KOPT-K1 (cell line): ENCODE results near the gene GORAB.
A peak's percentile ranks its signal among the peaks of the same experiment; 100 is the strongest.

Experiments used
- H3K27ac ChIP-seq: fragments of 200-600 bp; sonication (generic); 2 replicates; pipeline ENCODE4 v1.5.1; 2016; ENCODE audit warnings: antibody characterized with exemption, mild to moderate bottlenecking, low read depth, low read length; ENCODE audit not compliant: poor library complexity, severe bottlenecking
- H3K36me3 ChIP-seq: fragments of 200-600 bp; sonication (generic); 2 replicates; pipeline ENCODE4 v1.5.1; 2017; ENCODE audit warnings: antibody characterized with exemption, mild to moderate bottlenecking, low read length, moderate library complexity; ENCODE audit not compliant: insufficient read depth
- H3K9me3 ChIP-seq: fragments of 200-600 bp; sonication (generic); 2 replicates; pipeline ENCODE4 v1.5.1; 2017; ENCODE audit warnings: antibody characterized with exemption, low read length, mild to moderate bottlenecking; ENCODE audit not compliant: insufficient read depth, poor library complexity, severe bottlenecking

Gene GORAB, protein sequence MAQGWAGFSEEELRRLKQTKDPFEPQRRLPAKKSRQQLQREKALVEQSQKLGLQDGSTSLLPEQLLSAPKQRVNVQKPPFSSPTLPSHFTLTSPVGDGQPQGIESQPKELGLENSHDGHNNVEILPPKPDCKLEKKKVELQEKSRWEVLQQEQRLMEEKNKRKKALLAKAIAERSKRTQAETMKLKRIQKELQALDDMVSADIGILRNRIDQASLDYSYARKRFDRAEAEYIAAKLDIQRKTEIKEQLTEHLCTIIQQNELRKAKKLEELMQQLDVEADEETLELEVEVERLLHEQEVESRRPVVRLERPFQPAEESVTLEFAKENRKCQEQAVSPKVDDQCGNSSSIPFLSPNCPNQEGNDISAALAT

DNA sequence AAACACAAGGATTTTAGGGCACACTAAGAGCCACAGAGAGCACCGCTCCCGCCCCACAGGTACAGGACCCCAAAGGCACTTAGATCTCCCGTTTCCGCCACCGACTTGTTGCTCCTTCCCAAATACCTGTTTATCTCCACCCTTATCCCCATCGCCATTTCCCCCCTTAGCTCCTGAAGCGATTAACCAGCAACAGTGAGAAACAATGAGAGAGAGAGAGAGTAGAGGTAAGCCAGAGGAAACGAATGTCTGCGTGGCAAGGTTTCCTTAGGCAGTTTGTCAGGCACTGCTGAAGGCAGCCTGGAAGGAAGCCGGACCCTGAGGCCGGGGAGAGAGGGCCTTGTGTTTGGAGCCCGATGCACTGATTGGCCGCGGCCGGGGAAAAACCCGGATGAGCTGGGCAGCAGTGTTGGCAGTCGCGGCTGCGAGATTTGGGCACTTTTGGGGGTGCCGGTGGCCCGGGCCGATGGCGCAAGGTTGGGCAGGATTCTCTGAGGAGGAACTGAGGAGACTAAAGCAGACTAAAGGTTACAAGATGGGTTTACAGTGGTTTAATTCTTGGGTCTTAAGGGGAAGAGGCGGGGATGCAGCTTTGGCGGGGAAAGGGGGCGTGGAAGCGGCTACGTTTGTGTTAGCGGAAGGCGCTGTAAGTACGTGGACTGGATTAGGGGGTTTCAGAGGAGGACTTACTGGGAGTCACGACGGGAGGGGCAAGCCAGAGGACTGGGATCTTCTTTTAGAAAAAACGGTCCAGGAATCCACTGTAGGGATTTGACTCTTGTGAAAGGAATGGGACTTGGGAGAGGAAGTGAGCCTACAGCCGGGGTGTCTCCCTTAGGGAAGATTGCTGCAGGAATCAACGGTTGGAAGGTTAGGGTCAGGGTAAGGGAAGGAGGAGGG is at the start of gene GORAB:
TSS of gene GORAB (plus strand) at position 409 of the 900 bp plus-strand sequence. CDS start at position 467, 58 bp downstream.
- no peaks in the 10 kb centered on the region for H3K9me3 ChIP-seq
- peak within 1 kb of the TSS; percentile 83 for H3K27ac ChIP-seq
- H3K36me3 ChIP-seq, result peaks cover 15% of the 10 kb centered on the region

DNA sequence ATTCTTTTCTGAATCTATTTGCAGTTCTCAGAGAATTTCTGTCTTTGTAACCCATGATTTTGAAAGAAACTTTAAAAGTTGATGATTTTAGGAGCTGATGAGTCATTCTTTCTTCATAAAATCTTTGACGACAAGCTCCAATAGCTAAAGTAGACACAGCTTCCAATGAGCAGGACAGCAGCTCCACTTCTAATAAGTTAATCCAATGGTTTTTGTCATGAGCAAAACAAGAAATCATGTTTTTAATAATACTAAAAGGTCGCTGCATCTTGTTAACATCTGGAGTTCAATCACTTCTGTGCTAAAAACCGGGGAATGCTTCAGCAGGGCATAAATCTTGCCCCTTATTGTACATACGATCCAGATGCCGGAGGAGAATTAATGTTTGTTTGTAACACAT is 48.9 kb upstream of the GORAB start:
- Histone ChIP-seq H3K36me3 (no peaks in the 10 kb centered on the region), H3K27ac (no peak overlapping the region), H3K9me3 (no peaks in the 10 kb centered on the region)

DNA sequence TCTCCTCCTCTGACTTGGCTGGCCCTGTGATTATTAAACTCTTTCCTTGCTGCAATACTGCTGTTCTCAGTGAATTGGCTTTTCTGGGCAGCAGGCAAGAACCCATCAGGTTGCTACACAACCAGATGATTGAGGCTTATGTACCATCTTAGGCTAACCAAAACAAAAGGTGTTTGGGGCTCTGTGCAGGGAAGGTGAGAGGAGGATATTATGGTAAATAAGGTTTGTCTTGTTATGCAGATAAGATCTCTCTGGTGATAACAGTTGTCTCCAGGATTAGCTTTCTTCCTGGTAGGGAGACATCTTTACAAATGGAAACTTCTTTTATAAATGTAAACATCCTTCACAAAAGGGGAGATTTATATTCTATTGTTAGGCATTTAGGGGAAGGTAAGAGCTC is 44.5 kb upstream of the GORAB start:
- Histone ChIP-seq H3K27ac (no peak overlapping the region), H3K9me3 (no peaks in the 10 kb centered on the region), H3K36me3 (no peaks in the 10 kb centered on the region)

DNA sequence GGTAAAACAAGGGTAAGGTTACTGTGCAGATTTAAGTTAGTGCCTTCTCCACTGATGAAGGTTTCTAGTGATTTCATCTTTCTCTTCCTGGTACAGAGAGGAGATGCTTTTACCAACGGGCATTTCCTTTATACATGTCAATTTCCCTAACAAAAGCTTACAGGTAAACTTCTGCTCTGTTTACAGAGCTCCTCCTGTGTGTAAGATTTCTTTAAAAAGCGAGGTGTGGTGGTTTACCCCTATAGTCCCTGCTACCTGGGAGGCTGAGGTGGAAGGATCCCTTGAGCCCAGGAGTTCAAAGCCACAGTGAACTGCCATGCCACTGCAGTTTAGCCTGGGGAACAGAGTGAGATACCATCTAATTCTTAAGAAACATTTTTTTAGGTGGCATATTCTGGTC is 40.7 kb upstream of the GORAB start:
- Histone ChIP-seq H3K27ac (no peak overlapping the region), H3K36me3 (no peaks in the 10 kb centered on the region), H3K9me3 (no peaks in the 10 kb centered on the region)

DNA sequence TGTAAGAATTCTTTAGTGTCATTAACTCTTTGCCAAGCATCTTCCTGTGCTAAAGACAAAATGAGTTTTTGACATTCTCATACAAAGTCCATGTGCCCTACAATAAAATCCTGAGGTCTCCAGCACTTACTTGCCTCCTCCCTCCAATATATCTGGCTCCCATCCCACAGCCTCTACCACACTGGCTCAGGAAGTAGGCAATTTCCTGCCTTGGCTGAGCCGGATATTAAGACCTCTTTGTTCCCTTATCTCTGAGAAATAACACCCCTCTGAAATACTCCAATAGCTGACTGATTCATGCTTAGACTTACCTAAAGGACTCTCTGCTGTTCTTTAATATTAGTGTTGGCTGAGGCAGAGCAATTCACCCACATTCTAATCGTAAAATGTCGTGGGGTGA is 37.6 kb upstream of the GORAB start:
- peak overlapping the region; percentile 15 for H3K27ac ChIP-seq
- no peaks in the 10 kb centered on the region for H3K36me3 ChIP-seq
- H3K9me3 ChIP-seq, result no peaks in the 10 kb centered on the region

DNA sequence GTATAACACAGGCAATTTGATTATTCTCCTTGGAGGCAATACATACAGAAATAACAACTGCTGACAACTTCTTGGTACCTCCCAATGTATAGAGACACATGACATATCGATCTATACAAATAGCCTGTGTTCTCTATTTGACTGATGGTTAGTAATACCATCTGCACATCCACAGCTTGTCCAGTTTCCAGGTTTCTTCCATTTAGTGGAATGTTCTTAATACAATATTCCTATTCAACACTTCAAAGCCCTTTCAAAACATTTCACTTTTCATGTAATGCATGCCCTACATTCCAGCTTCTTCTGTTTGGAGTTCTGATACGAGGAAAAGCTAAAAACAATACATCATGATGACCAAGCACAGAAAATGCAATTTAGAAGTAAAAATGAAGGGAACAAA is 37.0 kb upstream of the GORAB start:
- no peaks in the 10 kb centered on the region for H3K36me3 ChIP-seq
- peak overlapping the region; percentile 15 for H3K27ac ChIP-seq
- no peaks in the 10 kb centered on the region for H3K9me3 ChIP-seq

DNA sequence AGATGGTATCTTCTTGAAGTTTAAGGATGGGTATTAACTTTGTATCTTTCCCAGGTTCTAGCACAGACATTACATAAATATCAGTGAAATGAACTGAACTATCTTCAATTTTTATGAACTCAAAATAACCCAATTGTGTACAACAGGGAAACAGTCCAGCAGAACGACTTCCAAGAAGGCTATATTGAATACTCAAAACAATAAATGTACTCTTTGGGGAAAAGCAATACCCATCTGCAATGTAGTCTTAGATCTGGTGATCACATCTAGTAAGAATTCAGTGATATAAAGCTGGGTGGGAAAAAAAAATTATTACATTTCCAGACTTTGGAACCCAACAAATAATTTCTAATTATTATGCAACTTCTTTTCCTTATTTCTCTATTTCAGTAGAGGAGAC is 33.1 kb upstream of the GORAB start:
- Histone ChIP-seq H3K36me3 (no peaks in the 10 kb centered on the region), H3K9me3 (no peaks in the 10 kb centered on the region), H3K27ac (no peak overlapping the region)

DNA sequence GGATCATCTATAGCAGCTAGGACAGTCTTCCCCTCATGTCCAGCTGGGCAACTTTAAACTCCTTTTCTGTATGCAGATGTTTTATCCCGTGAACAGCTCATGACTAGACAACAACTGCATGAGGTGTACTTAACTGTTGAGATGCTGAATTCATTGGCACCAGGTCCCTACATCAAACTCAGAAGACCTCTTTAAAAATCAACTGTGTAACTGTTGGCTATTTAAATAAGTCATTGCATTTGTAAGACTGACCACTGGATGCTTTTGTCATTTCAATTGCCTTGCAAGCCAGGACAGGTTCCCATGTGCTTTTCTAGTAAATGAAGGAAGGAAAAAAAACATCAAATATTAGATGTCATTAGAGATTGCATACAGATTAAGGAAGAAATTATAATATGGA is 28.3 kb upstream of the GORAB start:
- no peak overlapping the region for H3K27ac ChIP-seq
- H3K36me3 ChIP-seq, result no peaks in the 10 kb centered on the region

DNA sequence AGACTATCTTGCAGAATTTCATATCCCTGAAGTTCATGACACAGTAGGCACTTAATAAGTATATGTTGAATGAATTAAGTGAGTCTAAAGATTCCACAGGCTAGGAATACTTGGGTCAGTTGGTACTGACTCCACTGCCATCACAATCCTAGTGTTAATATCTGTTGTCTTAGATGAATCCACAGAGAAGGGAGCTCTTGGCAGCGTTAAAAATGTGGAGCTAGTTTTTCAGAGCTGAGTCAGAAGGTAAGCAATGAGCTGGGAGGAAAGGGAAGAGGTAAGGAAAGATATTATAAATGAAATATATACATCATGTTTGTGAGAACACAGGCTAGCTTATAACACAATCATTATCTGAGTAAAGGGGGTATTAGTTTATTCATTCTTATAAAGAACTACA is 21.8 kb upstream of the GORAB start:
- Histone ChIP-seq H3K9me3 (no peaks in the 10 kb centered on the region), H3K27ac (no peak overlapping the region), H3K36me3 (no peaks in the 10 kb centered on the region)

More for the DNA sequence above, 28.3 kb upstream of the GORAB start:
- H3K9me3 ChIP-seq, result no peaks in the 10 kb centered on the region

DNA sequence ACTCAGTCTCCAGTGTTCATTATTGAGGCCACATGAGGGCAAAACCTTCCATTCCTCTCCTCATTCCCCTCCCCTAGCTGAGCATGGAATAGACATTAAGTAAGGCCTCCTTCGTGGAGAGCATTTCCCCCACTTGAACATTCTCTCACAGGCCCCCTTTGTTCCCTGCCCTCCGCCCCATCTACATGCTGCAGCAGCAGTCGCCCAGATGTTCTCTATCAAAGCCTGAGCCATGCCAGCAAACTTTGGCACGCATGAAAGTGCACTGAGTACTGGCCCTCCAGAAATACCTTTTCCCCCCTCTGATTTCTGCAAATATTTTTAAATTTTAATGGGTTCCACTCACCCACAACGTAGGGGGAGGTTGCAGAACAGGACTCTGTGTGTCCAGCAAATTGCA is 20.9 kb upstream of the GORAB start:
- H3K36me3 ChIP-seq, result no peaks in the 10 kb centered on the region

DNA sequence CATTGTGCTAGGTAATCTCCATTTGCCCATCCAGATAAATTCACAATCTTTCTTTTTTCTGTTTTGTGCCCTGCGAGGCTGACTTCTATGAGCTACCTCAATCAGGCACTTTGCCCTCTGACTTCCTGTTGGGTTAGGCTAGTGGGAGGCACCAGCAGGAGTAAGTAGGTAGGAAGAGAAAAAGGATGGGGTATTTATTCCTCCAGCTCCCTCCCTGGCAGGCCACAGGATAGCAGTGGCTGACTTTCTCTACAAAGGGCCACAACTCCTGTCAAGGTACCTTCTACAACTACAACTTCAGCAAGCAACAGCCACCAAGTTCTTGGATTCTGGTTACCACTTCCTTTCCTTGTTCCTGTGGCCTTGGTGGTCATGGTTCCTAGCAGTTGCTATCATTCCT is 18.8 kb upstream of the GORAB start:
- H3K9me3 ChIP-seq, result no peaks in the 10 kb centered on the region
- no peaks in the 10 kb centered on the region for H3K36me3 ChIP-seq
- H3K27ac ChIP-seq, result no peak overlapping the region

More for the DNA sequence above, 20.9 kb upstream of the GORAB start:
- Histone ChIP-seq H3K9me3 (no peaks in the 10 kb centered on the region), H3K27ac (no peak overlapping the region)

DNA sequence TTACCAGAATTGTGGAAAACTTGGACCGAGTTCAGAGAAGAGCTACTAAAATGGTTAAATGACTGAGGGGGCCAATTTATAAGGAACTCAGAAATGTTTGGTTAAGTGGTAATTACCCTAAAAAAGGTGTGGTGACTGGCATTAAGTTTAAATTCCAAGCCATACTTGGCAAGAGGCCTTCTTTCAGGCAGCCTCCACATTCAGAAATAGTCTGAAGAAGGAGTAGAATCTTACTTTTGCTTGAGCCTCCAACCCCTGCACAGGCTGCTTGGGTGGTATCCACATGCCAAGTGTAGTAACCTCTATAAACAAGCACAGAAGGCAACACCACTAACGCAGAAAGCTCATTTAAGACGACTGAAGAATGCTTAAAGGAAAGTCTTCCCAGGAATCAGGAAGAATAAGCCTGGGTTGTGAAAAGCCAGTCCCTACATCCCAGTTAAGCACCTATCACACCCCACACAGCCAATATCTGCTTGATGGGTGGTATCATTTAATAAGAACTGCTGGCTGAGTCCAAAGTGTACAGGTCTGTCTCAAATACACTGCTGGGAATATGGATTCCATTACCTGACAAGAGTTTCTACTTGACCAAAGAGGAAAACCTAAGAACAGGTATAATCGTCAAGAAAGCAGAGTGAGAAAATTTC is 13.7 kb upstream of the GORAB start:
- Histone ChIP-seq H3K27ac (no peak overlapping the region), H3K36me3 (no peaks in the 10 kb centered on the region), H3K9me3 (no peaks in the 10 kb centered on the region)

DNA sequence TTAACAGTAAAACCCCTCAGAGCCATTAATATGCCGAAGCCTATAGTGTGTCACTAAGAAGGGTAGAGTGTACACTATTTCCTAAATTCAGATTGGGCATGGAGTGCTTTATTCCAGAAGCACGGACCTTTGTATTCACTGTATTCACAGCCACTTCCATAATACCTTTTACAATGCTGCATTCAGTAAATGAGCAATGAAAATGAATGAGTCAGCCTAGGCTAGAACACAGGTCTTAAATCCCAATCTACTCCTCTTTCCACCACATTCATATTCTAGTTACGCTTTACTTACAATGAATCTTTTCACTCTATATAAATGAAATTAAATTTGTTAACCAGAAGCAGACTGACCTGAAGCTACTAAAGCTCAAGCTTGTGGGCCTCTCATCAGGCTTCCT is 13.0 kb upstream of the GORAB start:
- no peak overlapping the region for H3K27ac ChIP-seq
- no peaks in the 10 kb centered on the region for H3K36me3 ChIP-seq
- no peaks in the 10 kb centered on the region for H3K9me3 ChIP-seq

DNA sequence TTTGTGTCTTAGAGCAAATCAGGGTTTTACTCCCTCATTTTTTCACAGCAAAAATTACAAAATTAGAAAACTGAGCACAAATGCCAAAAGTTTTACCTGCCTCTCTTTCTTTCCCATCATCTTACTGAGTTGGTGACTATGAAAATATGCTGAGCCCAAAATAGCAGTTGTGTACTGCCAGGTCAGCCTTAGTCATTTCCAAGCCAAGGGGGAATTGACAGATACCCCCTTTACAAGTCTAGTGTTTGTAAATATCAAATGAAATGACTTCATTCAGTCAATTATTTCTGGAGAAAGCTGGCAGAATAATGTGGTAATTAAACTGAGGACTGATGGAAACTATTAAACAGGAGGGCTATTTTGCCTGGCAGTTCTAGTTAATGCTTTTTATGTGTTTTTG is 11.4 kb upstream of the GORAB start:
- no peaks in the 10 kb centered on the region for H3K9me3 ChIP-seq
- H3K27ac ChIP-seq, result no peak overlapping the region
- no peaks in the 10 kb centered on the region for H3K36me3 ChIP-seq

DNA sequence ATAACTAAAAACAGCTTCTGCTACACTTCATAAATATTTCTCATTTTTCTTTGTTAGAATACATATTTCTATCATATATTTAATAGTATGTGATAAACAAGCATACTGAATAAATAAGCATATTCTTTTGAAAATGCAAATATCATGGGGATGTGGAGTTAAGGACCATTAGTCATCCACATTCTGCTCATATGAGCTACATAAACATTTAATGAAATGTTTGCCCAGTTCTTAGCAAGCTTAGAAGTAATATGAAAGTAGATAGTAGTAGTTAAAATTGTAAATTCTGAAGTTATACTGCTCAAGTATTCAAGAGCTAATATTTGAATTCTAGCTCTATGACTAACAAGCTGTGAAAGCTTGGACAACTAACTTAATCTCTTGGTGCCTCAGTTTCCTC is 10.1 kb upstream of the GORAB start:
- Histone ChIP-seq H3K36me3 (no peaks in the 10 kb centered on the region), H3K27ac (no peak overlapping the region), H3K9me3 (no peaks in the 10 kb centered on the region)
